Chondrocyte (in vitro differentiated cells): Measurements from ENCODE around the gene RRP15. TPM values are rescaled to one million over a fixed set of nuclear protein-coding genes. Genes with fewer than 3 reads are reported as not detected.
A peak's percentile ranks its signal among the peaks of the same experiment; 100 is the strongest.

ENCODE experiments used
- DNase-seq: peaks from one replicate; pipeline ENCODE4 v3.0.0; 2021; ENCODE audit warnings: mixed read lengths, low spot score
- H3K27ac Mint-ChIP-seq: one replicate; pipeline ENCODE4 v1.8.0; 2021; ENCODE audit warnings: mild to moderate bottlenecking, moderate library complexity, mixed read lengths; ENCODE audit not compliant: unreplicated experiment
- H3K27me3 Mint-ChIP-seq: 2 replicates; pipeline ENCODE4 v1.8.0; 2021; ENCODE audit warnings: low read depth, mixed read lengths
- H3K36me3 Mint-ChIP-seq: 2 replicates; pipeline ENCODE4 v1.8.0; 2021; ENCODE audit warnings: low read depth, mixed read lengths
- H3K4me1 Mint-ChIP-seq: 2 replicates; pipeline ENCODE4 v1.8.0; 2021; ENCODE audit warnings: low read depth, mild to moderate bottlenecking, mixed read lengths
- H3K4me3 Mint-ChIP-seq: one replicate; pipeline ENCODE4 v1.8.0; 2021; ENCODE audit warnings: mild to moderate bottlenecking, moderate library complexity, mixed read lengths; ENCODE audit not compliant: unreplicated experiment
- H3K9me3 Mint-ChIP-seq: 2 replicates; pipeline ENCODE4 v1.8.0; 2021; ENCODE audit warnings: low read depth, mixed read lengths
- total RNA-seq: library from RNA; stranded (reverse); gene quantifications from 3 replicates; pipeline ENCODE4 v1.2.1, GENCODE V29; 2021
- TF ChIP-seq, protein P1 (sequence below): fragments of 200-600 bp; sonication (generic); IDR thresholded peaks from 2 replicates; pipeline ENCODE4 v1.5.0; 2021; ENCODE audit warnings: antibody characterized with exemption, mild to moderate bottlenecking, moderate library complexity

RRP15 gene
- total RNA-seq, 1 donor from 2014 or later, result 16.9 TPM

GRCh38 chr1:218365226-218365999, 80.3 kb downstream of the RRP15 start:
- Mint-ChIP-seq H3K27ac (peak overlapping the region; percentile 68), H3K4me3 (no peak overlapping the region), H3K27me3 (no peaks in the 10 kb centered on the region), H3K4me1 (peaks cover 89% of the 10 kb centered on the region), H3K36me3 (peaks cover 14% of the 10 kb centered on the region), H3K9me3 (no peaks in the 10 kb centered on the region)
- TF ChIP-seq, protein P1, sequence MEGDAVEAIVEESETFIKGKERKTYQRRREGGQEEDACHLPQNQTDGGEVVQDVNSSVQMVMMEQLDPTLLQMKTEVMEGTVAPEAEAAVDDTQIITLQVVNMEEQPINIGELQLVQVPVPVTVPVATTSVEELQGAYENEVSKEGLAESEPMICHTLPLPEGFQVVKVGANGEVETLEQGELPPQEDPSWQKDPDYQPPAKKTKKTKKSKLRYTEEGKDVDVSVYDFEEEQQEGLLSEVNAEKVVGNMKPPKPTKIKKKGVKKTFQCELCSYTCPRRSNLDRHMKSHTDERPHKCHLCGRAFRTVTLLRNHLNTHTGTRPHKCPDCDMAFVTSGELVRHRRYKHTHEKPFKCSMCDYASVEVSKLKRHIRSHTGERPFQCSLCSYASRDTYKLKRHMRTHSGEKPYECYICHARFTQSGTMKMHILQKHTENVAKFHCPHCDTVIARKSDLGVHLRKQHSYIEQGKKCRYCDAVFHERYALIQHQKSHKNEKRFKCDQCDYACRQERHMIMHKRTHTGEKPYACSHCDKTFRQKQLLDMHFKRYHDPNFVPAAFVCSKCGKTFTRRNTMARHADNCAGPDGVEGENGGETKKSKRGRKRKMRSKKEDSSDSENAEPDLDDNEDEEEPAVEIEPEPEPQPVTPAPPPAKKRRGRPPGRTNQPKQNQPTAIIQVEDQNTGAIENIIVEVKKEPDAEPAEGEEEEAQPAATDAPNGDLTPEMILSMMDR, result no peak
- DNase-seq, result no peak

DNA sequence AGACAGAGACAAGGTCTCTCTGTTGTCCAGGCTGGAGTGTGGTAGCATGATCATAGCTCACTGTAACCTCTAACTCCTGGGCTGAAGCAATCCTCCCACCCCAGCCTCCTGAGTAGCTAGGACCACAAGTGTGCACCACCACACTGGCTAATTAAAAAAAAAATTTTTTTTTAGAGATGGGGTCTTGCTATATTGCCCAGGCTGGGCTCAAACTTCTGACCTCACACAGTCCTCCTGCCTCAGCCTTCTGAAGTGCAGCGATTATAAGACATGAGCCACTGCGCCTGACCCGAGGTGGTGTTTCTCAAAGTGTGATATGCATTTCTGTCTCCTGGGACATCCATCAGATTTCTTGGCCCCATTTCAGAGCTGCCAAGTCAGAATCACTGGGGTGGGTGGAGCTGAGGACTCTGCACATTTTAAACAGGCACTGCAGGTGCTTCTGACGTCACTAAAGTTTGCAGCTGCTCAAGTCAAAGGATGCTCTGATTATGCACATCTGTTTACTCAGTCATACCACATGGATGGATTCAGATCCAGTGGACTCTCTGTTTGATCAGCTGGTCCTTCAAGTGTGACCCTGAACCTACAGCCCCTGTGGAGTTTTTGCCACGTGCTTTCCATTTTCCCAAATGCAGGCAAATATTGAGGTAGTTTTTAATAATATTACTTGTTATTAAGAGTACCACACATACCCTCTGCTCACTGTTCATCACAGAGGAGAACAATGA, 81.4 kb downstream of the RRP15 start:
- H3K9me3 Mint-ChIP-seq, result no peaks in the 10 kb centered on the region
- H3K27me3 Mint-ChIP-seq, result no peaks in the 10 kb centered on the region
- TF ChIP-seq, protein P1, result no peak
- H3K36me3 Mint-ChIP-seq, result peaks cover 17% of the 10 kb centered on the region
- H3K27ac Mint-ChIP-seq, result peak overlapping the region; percentile 79
- H3K4me1 Mint-ChIP-seq, result peaks cover 89% of the 10 kb centered on the region
- no peak overlapping the region for H3K4me3 Mint-ChIP-seq
- no peak for DNase-seq

DNA sequence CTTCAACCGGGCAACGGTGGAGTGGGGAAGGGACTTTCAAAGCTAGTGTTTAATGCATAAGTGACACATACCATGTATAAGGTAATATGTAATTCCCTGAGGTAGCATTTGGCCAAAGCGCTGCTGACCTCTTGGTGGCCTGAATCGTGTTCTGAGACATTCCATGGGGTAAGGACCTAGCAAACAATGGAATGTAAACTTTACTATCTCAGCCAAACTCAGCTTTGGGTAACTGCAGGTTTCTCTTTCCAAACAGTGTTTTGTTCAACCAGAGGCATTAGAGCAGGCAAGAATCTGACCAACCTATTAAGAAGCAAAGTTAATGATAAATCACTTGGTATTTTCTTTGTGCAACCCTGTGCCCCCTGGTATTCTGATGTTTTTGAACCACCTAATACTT, 82.0 kb downstream of the RRP15 start:
- Mint-ChIP-seq H3K9me3 (no peaks in the 10 kb centered on the region), H3K27me3 (no peaks in the 10 kb centered on the region), H3K27ac (peak overlapping the region; percentile 79), H3K4me3 (no peak overlapping the region), H3K36me3 (peaks cover 17% of the 10 kb centered on the region), H3K4me1 (peaks cover 89% of the 10 kb centered on the region)
- DNase-seq, result no peak
- TF ChIP-seq, protein P1, result no peak

GRCh38 chr1:218368686-218369085, 83.6 kb downstream of the RRP15 start:
- no peak for DNase-seq
- Mint-ChIP-seq H3K4me1 (peaks cover 87% of the 10 kb centered on the region), H3K27ac (peak overlapping the region; percentile 73), H3K9me3 (no peaks in the 10 kb centered on the region), H3K4me3 (no peak overlapping the region), H3K27me3 (no peaks in the 10 kb centered on the region), H3K36me3 (peaks cover 17% of the 10 kb centered on the region)
- TF ChIP-seq, protein P1, result no peak

DNA sequence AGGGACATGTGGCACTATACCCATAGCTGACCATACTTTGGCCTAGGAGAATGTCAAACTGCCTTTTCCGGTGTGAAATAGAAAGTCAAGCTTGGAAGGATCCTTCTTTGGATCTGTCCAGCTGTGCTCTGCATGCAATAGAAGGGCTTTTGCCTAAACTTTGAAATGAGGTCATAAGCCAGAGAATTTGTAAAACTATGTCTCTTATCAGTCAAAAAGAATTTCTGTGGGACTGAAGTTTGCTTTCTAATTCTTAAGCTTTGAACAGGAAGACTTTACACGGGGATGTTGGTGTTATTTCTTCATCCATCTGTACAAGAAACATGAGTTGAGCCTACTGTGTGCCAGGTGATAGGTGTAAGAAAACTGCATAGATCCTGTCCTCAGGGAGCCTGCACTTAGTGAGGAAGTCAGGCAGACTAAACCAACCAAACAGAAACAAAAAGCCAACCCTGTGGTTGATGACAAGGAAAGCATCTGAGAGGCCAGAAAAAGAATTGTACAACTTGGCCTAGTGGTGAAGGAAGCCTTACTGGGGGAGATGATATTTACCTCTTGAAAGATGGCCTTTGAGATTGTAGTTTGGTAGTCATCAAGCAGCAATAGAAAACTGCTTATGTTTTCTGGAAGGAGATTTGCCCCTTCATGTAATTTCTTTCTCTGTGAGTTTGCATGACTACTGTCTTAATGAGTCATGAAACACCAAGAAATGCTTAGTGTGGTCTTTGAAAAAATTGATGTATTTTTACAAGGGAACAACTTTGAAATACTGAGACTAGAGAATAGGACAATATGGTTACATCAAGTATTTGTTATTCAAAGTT, 84.8 kb downstream of the RRP15 start:
- Mint-ChIP-seq H3K4me1 (peaks cover 87% of the 10 kb centered on the region), H3K9me3 (no peaks in the 10 kb centered on the region), H3K36me3 (peaks cover 17% of the 10 kb centered on the region), H3K27ac (peak overlapping the region; percentile 93), H3K27me3 (no peaks in the 10 kb centered on the region), H3K4me3 (no peak overlapping the region)
- TF ChIP-seq, protein P1, result no peak
- DNase-seq, result no peak
